ENCODE data around the gene RPS2. TPM values are rescaled to one million over a fixed set of nuclear protein-coding genes. Genes with fewer than 3 reads are reported as not detected.
"Not testable (repeated sequence)": the region's sequence is repeated elsewhere in the genome, so short reads cannot be mapped to it uniquely, and the experiment has no call there.

Gene RPS2
- 3,853 and 3,910 TPM in 2 replicates for polyA plus RNA-seq (2013)

GRCh38 chr16:1964506-1965395, at the start of gene RPS2:
TSS of gene RPS2 (minus strand) at chr16:1964826. CDS start at chr16:1964625, 201 bp downstream.
- H3K4me1 ChIP-seq (ENCODE audit: control insufficient read depth in 1 of 2, insufficient read depth in 2 of 2, low read length in 2 of 2): peaks cover 6 to 13% of the 10 kb centered on the region in 2 experiments
- H2AFZ ChIP-seq (ENCODE audit: insufficient read depth, low read length, poor library complexity): peak within 1 kb of the TSS; percentile 28
- H3K79me1 ChIP-seq (ENCODE audit: low read length): peaks cover 8% of the 10 kb centered on the region
- H3K9ac ChIP-seq (ENCODE audit: low read length): peak within 1 kb of the TSS; percentile 100
- no peaks in the 10 kb centered on the region for H3K27me3 ChIP-seq (ENCODE audit: insufficient read depth, low read length)
- peak within 1 kb of the TSS; percentile 73 for H2AK5ac ChIP-seq (ENCODE audit: low read length)
- peak within 1 kb of the TSS; percentile 97 for H3K4me3 ChIP-seq (ENCODE audit: low read depth, low read length)
- peak within 1 kb of the TSS; percentile 80 for H2BK5ac ChIP-seq (ENCODE audit: low read depth, low read length, poor library complexity)
- peak within 1 kb of the TSS; percentile 95 for H4K8ac ChIP-seq (ENCODE audit: low read depth, low read length)
- H3K27ac ChIP-seq (ENCODE audit: low read depth, low read length): peak within 1 kb of the TSS; percentile 80
- peak within 1 kb of the TSS; percentile 90 for H3K4ac ChIP-seq (ENCODE audit: low read depth, low read length)
- WGBS (ENCODE audit: extremely low coverage, insufficient coverage, insufficient read length): no CpG with 5 or more reads among the region's 97 CpGs
- no peaks in the 10 kb centered on the region for H3K9me3 ChIP-seq (ENCODE audit: insufficient read depth, low read depth, low read length)
- no peak within 1 kb of the TSS for H3K23ac ChIP-seq (ENCODE audit: low read length)
- peak within 1 kb of the TSS; percentile 52 for H4K12ac ChIP-seq (ENCODE audit: low read depth, low read length)
- peak within 1 kb of the TSS; percentile 98 for H3K18ac ChIP-seq (ENCODE audit: low read length)
- peak within 1 kb of the TSS; percentile 94 for H3K4me2 ChIP-seq (ENCODE audit: low read length)
- H4K91ac ChIP-seq (ENCODE audit: low read depth, low read length): peak within 1 kb of the TSS; percentile 93
- peak within 1 kb of the TSS; percentile 90 for H3K14ac ChIP-seq (ENCODE audit: low read length)
- H2BK12ac ChIP-seq (ENCODE audit: low read length): no peak within 1 kb of the TSS
- H2BK120ac ChIP-seq (ENCODE audit: insufficient read depth, low read length, poor library complexity): peak within 1 kb of the TSS; percentile 53
- DNase-seq: peak; percentile 99 to 100
- H3K79me2 ChIP-seq (ENCODE audit: control insufficient read depth, insufficient read depth, low read length, poor library complexity): peaks cover 21% of the 10 kb centered on the region
- H3K36me3 ChIP-seq (ENCODE audit: control insufficient read depth in 1 of 2, insufficient read depth in 2 of 2, low read length in 2 of 2): peaks cover 23 to 28% of the 10 kb centered on the region in 2 experiments

- H3K9ac ChIP-seq (ENCODE audit: low read length): no peak overlapping the region
- no peak overlapping the region for H4K91ac ChIP-seq (ENCODE audit: low read depth, low read length)
- H4K12ac ChIP-seq (ENCODE audit: low read depth, low read length): no peak overlapping the region
- WGBS (ENCODE audit: extremely low coverage, insufficient coverage, insufficient read length): no CpG with 5 or more reads among the region's 15 CpGs
- H3K36me3 ChIP-seq (ENCODE audit: control insufficient read depth in 1 of 2, insufficient read depth in 2 of 2, low read length in 2 of 2): no peaks in the 10 kb centered on the region
- H2BK5ac ChIP-seq (ENCODE audit: low read depth, low read length, poor library complexity): no peak overlapping the region
- H3K27me3 ChIP-seq (ENCODE audit: insufficient read depth, low read length): peaks cover 2% of the 10 kb centered on the region
- no peak overlapping the region for H3K18ac ChIP-seq (ENCODE audit: low read length)
- H3K4me2 ChIP-seq (ENCODE audit: low read length): no peak overlapping the region
- no peak overlapping the region for H3K4me3 ChIP-seq (ENCODE audit: low read depth, low read length)
- no peak for DNase-seq
- no peak overlapping the region for H3K23ac ChIP-seq (ENCODE audit: low read length)
- H3K79me2 ChIP-seq (ENCODE audit: control insufficient read depth, insufficient read depth, low read length, poor library complexity): peaks cover 7% of the 10 kb centered on the region
- no peaks in the 10 kb centered on the region for H3K9me3 ChIP-seq (ENCODE audit: insufficient read depth, low read depth, low read length)
- H3K79me1 ChIP-seq (ENCODE audit: low read length): peaks cover 7% of the 10 kb centered on the region
- H2AK5ac ChIP-seq (ENCODE audit: low read length): no peak overlapping the region
- no peak overlapping the region for H2BK12ac ChIP-seq (ENCODE audit: low read length)
- H3K27ac ChIP-seq (ENCODE audit: low read depth, low read length): no peak overlapping the region
- H2BK120ac ChIP-seq (ENCODE audit: insufficient read depth, low read length, poor library complexity): no peak overlapping the region
- no peak overlapping the region for H2AFZ ChIP-seq (ENCODE audit: insufficient read depth, low read length, poor library complexity)
- H3K14ac ChIP-seq (ENCODE audit: low read length): no peak overlapping the region
- peaks cover 8 to 10% of the 10 kb centered on the region in 2 experiments for H3K4me1 ChIP-seq (ENCODE audit: control insufficient read depth in 1 of 2, insufficient read depth in 2 of 2, low read length in 2 of 2)
- H3K4ac ChIP-seq (ENCODE audit: low read depth, low read length): no peak overlapping the region
- no peak overlapping the region for H4K8ac ChIP-seq (ENCODE audit: low read depth, low read length)
These were observed 48.9 kb upstream of the RPS2 start for GRCh38 chr16:2013527-2013926.

- H2BK5ac ChIP-seq (ENCODE audit: low read depth, low read length, poor library complexity); H2BK120ac ChIP-seq (ENCODE audit: insufficient read depth, low read length, poor library complexity); H3K36me3 ChIP-seq (ENCODE audit: control insufficient read depth in 1 of 2, insufficient read depth in 2 of 2, low read length in 2 of 2); H4K91ac ChIP-seq (ENCODE audit: low read depth, low read length); H3K4me2 ChIP-seq (ENCODE audit: low read length); H3K14ac ChIP-seq (ENCODE audit: low read length); H3K4ac ChIP-seq (ENCODE audit: low read depth, low read length); H3K18ac ChIP-seq (ENCODE audit: low read length); H3K79me2 ChIP-seq (ENCODE audit: control insufficient read depth, insufficient read depth, low read length, poor library complexity); H3K79me1 ChIP-seq (ENCODE audit: low read length); H3K9ac ChIP-seq (ENCODE audit: low read length); H4K8ac ChIP-seq (ENCODE audit: low read depth, low read length); H2BK12ac ChIP-seq (ENCODE audit: low read length); H3K4me3 ChIP-seq (ENCODE audit: low read depth, low read length); DNase-seq; H3K9me3 ChIP-seq (ENCODE audit: insufficient read depth, low read depth, low read length); H4K12ac ChIP-seq (ENCODE audit: low read depth, low read length); H3K27me3 ChIP-seq (ENCODE audit: insufficient read depth, low read length); H3K23ac ChIP-seq (ENCODE audit: low read length); H2AK5ac ChIP-seq (ENCODE audit: low read length); H2AFZ ChIP-seq (ENCODE audit: insufficient read depth, low read length, poor library complexity); H3K27ac ChIP-seq (ENCODE audit: low read depth, low read length): not testable (repeated sequence)
- peaks cover 8 to 21% of the 10 kb centered on the region in 2 experiments for H3K4me1 ChIP-seq (ENCODE audit: control insufficient read depth in 1 of 2, insufficient read depth in 2 of 2, low read length in 2 of 2)
- no CpG with 5 or more reads among the region's 9 CpGs for WGBS (ENCODE audit: extremely low coverage, insufficient coverage, insufficient read length)
These were observed 47.1 kb upstream of the RPS2 start for GRCh38 chr16:2011726-2012125.

GRCh38 chr16:2009791-2010510, 45.3 kb upstream of the RPS2 start, which contains the start of gene ZNF598:
TSS of gene ZNF598 (minus strand) at chr16:2009821.
- Histone ChIP-seq H2BK12ac (ENCODE audit: low read length) (no peak within 1 kb of the TSS), H3K4me1 (ENCODE audit: control insufficient read depth in 1 of 2, insufficient read depth in 2 of 2, low read length in 2 of 2) (peaks cover 8 to 21% of the 10 kb centered on the region in 2 experiments), H3K4ac (ENCODE audit: low read depth, low read length) (peak within 1 kb of the TSS; percentile 68), H4K91ac (ENCODE audit: low read depth, low read length) (peak within 1 kb of the TSS; percentile 87), H4K8ac (ENCODE audit: low read depth, low read length) (peak within 1 kb of the TSS; percentile 89), H3K9ac (ENCODE audit: low read length) (peak within 1 kb of the TSS; percentile 99), H3K27ac (ENCODE audit: low read depth, low read length) (peak within 1 kb of the TSS; percentile 40), H3K18ac (ENCODE audit: low read length) (peak within 1 kb of the TSS; percentile 81), H3K79me1 (ENCODE audit: low read length) (peaks cover 7% of the 10 kb centered on the region), H2BK120ac (ENCODE audit: insufficient read depth, low read length, poor library complexity) (peak within 1 kb of the TSS; percentile 52), H2BK5ac (ENCODE audit: low read depth, low read length, poor library complexity) (peak within 1 kb of the TSS; percentile 62), H3K36me3 (ENCODE audit: control insufficient read depth in 1 of 2, insufficient read depth in 2 of 2, low read length in 2 of 2) (peaks cover 6 to 9% of the 10 kb centered on the region in 2 experiments), H4K12ac (ENCODE audit: low read depth, low read length) (peak within 1 kb of the TSS; percentile 90), H3K14ac (ENCODE audit: low read length) (peak within 1 kb of the TSS; percentile 88), H3K27me3 (ENCODE audit: insufficient read depth, low read length) (no peaks in the 10 kb centered on the region), H3K23ac (ENCODE audit: low read length) (no peak within 1 kb of the TSS), H3K4me2 (ENCODE audit: low read length) (peak within 1 kb of the TSS; percentile 85), H2AFZ (ENCODE audit: insufficient read depth, low read length, poor library complexity) (peak within 1 kb of the TSS; percentile 50), H2AK5ac (ENCODE audit: low read length) (peak within 1 kb of the TSS; percentile 88), H3K4me3 (ENCODE audit: low read depth, low read length) (peak within 1 kb of the TSS; percentile 96), H3K9me3 (ENCODE audit: insufficient read depth, low read depth, low read length) (peaks cover 1% of the 10 kb centered on the region), H3K79me2 (ENCODE audit: control insufficient read depth, insufficient read depth, low read length, poor library complexity) (peaks cover 13% of the 10 kb centered on the region)
- peak; percentile 83 to 92 for DNase-seq
- WGBS (ENCODE audit: extremely low coverage, insufficient coverage, insufficient read length): no CpG with 5 or more reads among the region's 52 CpGs

All from trophoblast cell (in vitro differentiated cells and primary cell).